T-helper 1 cell treated with Interleukin-12 subunit alpha and Interleukin-12 subunit beta and Interleukin-4 antibody, amounts not matched to agents 30 ng/mL and 1 ng/mL, for 36 hours (primary cell): ENCODE results near the gene ASCC1. TPM values are rescaled to one million over a fixed set of nuclear protein-coding genes. Genes with fewer than 3 reads are reported as not detected.

Source experiments
- intact Hi-C: fragments of 100-400 bp; cut with micrococcal nuclease; formaldehyde crosslinking; loops from one replicate; pipeline ENCODE4 v1.15.1; 2024
- total RNA-seq: library from RNA; stranded (reverse); gene quantifications from 2 replicates; pipeline ENCODE4 v1.2.3, GENCODE V29; 2022

ASCC1 gene
- total RNA-seq, 1 donor from 2014 or later: 27.9 TPM

DNA sequence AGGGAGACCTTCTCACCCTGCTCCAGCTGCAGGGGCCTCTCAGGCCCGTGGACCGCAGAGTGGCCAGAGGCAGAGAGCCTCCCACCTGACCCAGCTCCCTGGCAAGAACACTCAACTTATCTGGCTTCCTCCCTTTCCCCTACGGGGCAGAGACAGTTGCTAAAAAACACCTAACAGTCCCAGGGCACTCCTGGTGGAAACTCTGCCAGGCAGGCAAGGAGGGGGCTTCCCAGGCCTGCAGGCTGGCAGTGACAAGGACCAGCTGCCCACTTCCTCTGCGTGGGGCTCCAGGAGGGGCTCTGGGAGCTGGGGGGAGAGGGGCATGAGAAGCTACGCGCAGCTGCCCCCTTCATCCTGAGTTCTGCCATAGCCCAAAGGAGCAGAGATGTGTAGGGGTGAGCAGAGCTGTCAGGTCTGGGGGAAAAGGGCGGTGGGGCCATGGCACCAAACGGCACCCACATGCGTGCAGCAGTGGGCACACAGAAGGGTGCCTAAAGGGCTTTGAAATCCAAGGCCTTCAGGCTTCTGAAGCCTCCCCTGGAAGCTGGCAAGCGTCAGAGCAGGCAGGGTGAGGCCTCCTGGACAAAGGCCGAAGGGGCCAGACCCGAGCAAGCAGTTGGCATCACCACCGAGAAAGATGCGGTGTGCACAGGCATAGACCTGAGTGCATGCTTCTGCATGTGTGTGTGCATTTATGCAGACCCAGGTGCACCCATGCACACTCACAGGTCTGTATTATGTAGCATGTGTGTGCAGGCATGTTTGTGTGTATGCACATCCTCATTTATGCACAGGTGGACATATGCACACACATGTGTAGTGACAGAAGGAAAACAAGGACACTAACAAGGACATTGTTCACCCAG is 142.1 kb downstream of the ASCC1 start:
- intact Hi-C loops: no loop called here

GRCh38 chr10:72072639-72073038 is 143.4 kb downstream of the ASCC1 start:
- intact Hi-C loops: no loop called here

DNA sequence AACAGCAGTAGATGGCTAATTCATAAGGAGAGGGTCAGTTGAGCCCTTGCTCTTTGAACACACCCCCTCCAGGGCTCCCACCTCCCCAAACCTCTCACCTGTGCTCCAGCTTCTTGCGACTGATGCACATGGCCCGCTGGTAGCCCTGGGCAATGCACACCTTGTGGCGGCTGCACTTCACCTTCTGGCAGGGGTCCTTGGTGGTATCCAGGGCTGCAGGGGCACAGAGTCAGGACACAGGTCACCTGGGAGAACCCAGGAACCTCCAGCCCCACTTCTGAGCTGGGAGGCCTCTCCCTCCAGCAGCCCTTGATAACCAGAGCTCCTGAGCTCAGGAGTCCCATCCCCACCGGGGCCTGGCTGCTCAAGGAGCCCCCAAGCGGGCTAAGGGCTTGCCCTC is 144.0 kb downstream of the ASCC1 start:
- intact Hi-C loops: no loop called here

DNA sequence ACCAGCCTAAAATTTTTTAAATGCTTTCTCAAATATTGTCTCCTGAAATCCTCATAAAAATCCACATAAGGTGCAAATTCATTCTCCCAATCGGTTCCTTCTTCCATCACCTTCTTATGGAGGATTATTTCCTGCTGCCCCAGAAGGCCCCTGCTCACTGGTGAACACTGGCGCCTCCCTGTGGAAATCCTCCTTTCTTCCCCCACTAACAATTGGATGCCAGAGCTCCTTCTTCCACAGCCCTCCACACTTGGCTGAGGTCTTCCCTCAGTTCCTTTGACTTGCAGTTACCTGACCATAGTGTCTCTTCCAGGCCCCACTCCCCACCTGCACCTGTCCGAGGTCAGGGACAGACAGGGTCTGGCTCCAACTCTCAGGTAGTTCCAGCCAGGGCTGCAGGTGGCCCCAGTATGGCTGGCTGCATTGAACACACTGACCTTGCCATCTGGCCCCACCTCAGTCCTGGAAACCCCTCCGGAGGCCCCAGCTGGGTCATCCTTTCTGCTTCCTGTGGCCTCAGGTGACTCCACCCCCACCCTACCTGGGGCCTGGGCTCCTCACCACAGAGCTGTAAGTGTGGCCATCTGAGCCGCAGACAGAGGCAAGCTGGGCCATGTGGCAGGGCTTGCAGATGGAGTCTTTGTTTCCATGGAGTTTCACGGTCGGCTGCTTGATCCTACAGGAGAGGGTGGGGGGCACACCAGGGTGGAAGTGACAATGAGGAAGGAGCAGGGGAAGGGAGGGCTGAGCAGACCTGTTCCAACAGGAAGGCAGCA is 146.1 kb downstream of the ASCC1 start:
- intact Hi-C loops: no loop called here

GRCh38 chr10:72068901-72069446 is 147.1 kb downstream of the ASCC1 start:
- intact Hi-C loops: no loop called here

GRCh38 chr10:72068126-72068765 is 147.8 kb downstream of the ASCC1 start:
- intact Hi-C loops: no loop called here

DNA sequence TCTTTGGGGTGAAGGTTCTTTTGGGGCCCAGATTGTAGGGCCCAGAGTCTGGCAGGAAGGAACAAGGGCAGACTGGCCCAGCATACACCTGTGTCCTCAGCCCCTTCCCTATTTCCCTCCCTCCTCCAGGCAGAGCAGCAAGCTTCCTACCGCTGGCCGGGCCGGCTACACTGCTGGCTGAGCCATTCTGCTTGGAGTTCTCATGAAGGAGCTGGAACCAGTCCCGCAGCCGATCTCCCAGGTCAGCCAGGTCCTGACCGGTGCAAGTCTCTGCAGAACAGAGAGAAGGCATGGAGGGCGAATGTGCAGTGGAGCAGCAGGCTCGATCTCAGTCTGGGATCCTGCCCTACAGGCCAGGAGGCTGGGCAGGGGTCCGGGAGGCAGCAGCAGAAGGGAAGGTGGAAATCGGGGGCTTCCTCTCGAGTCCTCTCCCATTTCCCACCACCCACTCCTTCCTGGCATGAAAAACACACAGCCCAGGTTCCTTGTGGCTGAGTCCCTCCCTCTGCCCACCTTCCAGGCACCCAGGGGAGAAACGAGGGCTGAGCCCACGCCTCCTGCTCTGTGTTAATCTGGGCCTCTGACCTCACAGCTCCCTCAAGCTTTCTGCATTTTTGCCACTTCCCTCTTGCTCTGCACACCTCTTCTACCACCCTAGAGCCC is 148.5 kb downstream of the ASCC1 start:
- intact Hi-C loops: no loop called here

DNA sequence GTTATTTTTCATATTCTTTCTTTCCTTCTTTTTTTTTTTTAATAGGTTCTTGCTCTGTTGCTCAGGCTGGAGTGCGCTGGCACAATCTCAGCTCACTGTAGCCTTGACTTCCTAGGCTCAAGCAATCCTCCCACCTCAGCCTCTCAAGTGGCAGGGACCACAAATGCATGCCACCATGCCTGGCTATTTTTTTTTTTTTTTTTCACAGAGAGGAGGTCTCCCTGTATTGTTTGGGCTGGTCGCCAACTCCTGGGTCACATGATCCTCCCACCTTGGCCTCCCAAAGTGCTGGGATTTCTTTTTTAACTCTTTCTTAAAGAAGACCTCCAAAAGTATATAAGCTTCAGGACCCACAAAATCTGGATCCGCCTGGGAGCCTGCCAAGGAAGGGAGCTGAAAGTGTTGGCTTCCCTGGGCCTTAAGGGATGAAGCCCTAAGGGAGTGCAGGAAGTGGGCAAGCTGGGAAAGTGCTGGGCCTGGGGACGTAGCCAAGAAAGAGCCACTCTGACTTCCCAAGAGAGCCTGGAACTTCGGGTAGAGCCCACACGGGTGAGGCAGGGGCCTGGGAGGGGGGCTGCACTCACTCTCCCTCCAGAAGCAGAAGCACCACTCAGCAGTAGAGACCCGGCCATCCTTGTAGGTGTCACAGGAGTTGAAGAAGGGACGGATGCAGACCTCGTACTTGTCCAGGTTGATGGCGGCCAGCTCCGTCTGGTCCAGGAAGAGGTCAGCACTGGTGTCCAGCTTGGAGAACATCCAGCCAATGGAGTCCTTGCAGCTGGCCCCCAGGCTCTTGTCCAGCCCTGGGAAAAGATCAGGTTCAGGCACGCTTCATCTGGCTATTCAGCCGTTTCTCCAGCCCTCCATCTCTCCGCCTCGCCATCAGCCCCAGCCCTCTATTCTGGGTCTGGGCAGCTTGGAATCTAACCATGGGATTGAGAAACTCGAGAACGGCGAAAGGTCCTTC is 149.5 kb downstream of the ASCC1 start:
- intact Hi-C loops: no loop called here

DNA sequence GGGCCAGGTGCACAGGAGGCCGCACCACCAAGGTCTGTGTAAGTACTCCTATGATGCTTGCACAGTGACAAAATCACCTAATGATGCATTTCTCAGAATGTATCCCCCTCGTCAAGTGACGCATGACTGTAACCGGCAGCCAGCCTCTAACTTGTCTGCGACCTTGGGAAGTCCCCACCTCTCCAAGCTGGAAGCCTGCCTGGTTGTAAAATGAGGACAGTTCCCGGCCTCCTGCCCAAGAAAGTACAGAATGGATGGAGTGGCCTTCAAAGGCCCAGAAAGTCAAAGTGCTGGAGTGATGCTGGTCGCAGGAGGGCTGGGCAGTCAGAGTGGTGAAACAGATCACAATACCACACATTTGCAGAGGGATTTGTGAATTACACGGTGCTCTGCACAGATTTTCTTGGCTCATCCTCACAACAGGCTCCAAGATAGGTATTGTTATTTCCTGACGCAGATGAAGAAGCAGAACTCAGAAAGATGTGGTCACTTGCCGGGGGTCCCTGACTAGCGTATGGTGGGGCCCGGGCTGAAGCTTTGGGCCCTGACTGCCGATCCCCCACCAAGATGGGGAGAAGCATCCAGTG is 150.5 kb downstream of the ASCC1 start:
- intact Hi-C loops: no loop called here

DNA sequence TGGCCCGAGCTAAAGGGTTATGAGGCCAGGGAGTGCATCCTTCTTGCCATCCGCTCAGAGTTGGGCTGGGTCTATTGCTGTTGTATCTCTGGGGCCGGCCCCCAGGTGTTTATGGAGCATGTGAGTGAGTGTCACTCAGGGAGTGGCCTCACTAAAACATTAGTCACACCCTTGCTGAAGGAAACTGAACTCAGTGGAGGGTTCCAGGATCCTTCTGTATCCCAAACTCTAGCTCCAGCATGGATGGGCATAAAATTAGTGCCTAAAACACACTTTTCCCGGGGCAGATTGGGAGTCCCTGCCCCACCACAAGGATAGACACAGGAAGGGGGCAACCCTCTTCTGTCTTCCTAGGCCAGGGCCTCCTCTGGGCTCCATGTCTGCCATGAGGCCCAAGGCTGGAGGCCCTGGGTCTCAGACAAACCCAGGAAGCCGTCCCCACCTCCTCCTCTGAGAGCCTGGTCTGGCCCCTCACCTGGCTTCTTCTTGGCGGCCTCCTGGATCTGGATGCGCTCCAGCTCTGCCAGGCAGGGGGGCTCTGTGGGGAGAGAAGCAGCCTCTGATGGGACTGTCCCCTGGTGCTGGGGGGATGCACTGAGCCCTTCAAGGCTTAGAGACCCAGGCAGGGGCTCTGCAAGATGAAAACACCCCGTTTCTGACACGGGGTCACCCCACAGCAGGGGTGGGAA is 152.2 kb downstream of the ASCC1 start:
- intact Hi-C loops: no loop called here

- intact Hi-C loops: no loop called here
These were observed 153.0 kb downstream of the ASCC1 start for GRCh38 chr10:72062832-72063702.

DNA sequence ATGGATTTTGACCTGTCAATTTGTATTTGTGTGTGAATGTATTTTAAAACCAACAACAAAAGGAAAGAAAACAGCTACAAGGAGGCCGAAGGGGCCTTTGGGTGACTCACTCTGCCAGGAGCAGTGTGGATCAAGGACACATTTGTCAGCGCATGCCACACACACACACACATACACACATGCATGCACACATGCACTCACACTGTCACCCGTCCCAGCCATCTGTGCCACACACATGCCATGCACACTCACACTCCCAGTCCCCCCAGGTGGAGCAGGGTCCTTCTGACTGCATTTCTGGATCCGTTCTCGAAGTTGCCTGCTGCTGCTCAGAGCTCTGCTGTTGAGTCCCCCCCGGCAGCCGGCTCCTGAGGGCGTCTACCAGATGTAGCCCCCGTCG is 153.7 kb downstream of the ASCC1 start:
- intact Hi-C loops: no loop called here

- intact Hi-C loops: no loop called here
These were observed 154.1 kb downstream of the ASCC1 start for GRCh38 chr10:72061930-72062329.

DNA sequence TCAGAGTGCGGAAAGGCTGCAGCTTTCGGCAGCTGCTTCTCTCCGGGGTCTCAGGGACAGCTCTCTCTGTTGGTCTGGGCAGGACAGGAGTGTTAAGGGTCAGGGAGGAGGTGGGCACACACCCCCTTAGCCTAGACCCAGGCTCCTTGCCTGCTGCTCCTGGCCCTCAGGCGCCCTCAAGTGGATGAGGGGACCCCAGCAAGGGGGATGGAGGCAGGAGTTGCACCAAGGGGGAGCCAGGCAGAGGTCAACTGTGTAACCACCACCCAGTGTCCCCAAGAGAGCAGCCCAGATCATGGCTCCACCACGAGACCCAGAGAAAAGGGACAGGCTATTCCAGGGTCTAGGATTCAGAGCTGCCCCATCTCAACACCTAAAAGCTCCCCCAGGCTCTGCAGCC is 154.6 kb downstream of the ASCC1 start:
- intact Hi-C loops: no loop called here

DNA sequence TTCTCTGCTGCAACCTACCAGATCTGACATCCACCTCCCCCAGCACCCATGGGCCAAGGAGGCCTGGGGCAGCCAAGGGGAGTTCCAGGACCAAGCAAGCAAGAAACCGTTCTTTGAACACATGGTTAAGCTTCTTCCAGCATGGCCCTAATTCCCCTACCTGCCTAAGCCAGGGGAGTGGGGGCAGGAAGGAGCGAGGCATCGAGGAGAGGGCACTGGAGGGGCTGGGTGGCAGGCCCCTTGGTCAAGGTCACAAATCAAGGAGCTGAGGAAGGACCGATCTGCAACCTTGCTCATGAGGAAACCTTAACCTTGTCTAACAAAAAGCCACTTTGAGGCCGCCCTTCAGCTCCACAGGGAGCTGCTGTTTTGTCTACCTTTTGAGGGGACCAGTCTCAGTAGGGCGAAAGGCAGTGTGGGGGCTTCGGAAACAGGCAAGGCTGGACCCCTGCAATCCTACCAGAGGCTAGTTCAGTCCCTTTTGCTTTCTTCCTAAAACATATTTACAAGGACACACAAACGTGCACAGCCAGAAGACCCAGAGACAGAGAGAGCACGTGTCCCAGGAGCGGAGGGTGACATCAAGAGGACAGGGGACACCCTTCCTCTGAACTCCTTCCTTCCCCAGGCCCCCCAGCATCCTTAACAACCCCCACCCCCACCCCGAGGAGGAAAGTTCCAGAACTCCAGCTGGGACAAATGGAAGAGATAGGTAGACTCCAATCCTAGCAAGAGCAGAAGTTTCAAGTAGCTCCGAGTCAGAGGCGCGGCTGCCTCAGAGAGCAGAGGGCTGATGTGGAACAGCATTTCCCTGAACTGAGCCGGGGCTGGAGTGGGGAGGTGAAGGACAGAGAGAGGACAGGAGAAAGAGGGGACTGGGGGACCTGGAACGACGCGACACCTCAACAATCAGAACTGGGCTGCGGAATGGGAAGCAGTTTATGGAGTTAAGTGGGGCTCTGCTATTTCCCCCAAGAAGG is 155.9 kb downstream of the ASCC1 start:
- intact Hi-C loops: no loop called here

GRCh38 chr10:72058989-72059842 is 156.9 kb downstream of the ASCC1 start:
- intact Hi-C loops: no loop called here
